Lower leg skin (tissue), 3 donors: ENCODE data around the gene DEDD2.

ENCODE experiments used
- CTCF ChIP-seq, 3 donors: fragments of 450-650 bp; IDR thresholded peaks; one replicate each; pipeline ENCODE4 v1.5.1; 2016; ENCODE audit warnings: antibody characterized with exemption in 3 of 3, mild to moderate bottlenecking in 3 of 3, moderate library complexity in 2 of 3
- POLR2A ChIP-seq, 2 donors: fragments of 450-650 bp; IDR thresholded peaks; one replicate each; pipeline ENCODE4 v1.6.1; 2016 to 2017; ENCODE audit warnings: antibody characterized with exemption in 2 of 2, mild to moderate bottlenecking in 1 of 2, moderate library complexity in 1 of 2

- TF ChIP-seq CTCF (IDR thresholded peaks at IDR 0.05) = no peak
- no peak for TF ChIP-seq POLR2A (IDR thresholded peaks at IDR 0.05)
Observed at GRCh38 chr19:42241279-42241678, 23.8 kb upstream of the DEDD2 start.
